ENCODE results near the gene FMC1.

FMC1 gene

GRCh38 chr7:139387594-139387993 lies 46.5 kb downstream of the FMC1 start:
- no peak for DNase-seq

DNA sequence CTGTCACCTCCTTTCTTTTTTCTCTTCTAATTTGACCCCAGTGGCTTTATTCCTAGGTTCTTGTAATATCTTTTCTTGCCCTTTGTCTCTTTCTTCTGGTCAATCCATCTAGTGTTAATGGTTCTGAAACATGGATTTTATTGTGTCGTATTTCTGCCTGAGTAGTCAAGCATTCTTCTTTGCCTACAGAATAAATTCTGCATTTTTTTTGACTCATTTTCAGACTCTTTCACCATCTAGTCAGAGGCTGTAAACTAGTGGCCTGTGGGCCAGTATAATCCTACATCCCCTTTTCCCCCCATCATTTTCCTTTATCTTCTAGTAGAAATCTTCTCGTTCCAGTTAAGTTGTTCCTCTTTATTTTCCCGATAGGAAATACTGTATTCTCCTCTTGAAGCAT lies 48.0 kb downstream of the FMC1 start:
- DNase-seq: no peak

- DNase-seq: no peak
Observed at GRCh38 chr7:139389774-139390173, 48.6 kb downstream of the FMC1 start.

DNA sequence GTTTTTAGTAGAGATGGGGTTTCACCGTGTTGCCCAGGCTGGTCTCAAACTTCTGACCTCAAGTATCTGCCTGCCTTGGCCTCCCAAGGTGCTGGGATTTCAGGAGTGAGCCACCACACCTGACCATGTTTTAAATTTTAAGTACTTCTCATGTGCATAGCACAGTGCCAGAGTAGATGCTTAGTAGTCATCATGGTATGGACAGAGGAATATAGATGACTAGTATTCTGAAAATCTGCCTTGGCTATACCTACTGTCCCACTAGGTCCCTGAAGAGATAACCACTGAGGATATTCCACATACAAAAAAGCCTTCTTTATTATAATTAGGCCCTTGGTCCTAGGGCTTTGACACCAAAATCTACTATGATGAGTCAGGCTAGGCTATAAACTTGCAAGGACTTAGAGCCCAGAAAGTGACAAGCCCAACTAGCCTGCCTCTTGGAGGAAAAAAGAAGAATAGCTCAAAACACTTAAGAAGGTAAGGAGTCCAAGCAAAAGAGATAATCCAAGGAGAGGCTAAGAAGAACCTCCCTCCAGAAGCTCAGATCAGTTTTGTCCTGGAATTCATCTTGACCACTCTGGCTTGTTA lies 52.6 kb downstream of the FMC1 start:
- DNase-seq: no peak

DNA sequence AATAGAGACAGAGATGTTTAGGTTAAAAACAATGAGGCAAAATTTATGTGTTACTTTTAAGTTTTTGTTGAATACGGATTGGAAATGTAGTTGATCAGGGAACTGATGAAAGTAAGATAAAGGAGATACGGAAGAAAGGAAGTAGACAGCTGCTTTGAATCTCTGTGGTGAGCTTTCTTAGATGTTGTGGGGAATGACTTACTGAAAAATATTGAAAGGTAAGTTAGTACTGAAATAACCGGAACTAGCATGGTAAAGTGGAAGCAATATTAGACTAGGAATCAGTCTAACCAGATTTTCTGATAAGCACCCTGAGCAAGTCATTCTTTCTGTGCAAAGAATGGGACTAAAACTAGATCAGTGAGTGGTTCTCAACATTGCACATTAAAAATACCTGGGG lies 53.4 kb downstream of the FMC1 start:
- DNase-seq: no peak
